Heart left ventricle (tissue), 13 donors: ENCODE measurements around the gene LCE1E.

Source experiments
- CTCF ChIP-seq, 12 donors: fragments of 200-600 bp; sonication (generic) in 4 of 12; IDR thresholded peaks; one replicate each; pipeline versions ENCODE4 v1.5.0 to v1.8.0; 2018 to 2022; ENCODE audit warnings: antibody characterized with exemption in 12 of 12, mild to moderate bottlenecking in 5 of 12
- POLR2A ChIP-seq, 2 donors: fragments of 450-650 bp; IDR thresholded peaks; one replicate each; pipeline ENCODE4 v1.6.1; 2017; ENCODE audit warnings: antibody characterized with exemption in 2 of 2, mild to moderate bottlenecking in 2 of 2, moderate library complexity in 2 of 2
- donor health status: ischemic (EF 13 %, LVEDD 7.1; RV severe dilation, severe dysfunction).
- donor health status: DM: no; HTN: yes; CAD: no.
- donor health status: DM: no; HTN: no; CAD: no.
- donor health status: ischemic (EF 25% LVEDD 6.9; RV normal size, moderate dysfunction).
- donor health status: ischemic (EF 25% LVEDD 5.7; RV mildly dilated, moderate dysfunction).
- donor health status: ischemic (EF 35%, LVEDD 5.7; RV mildly dilated, moderate dysfunction).
- donor health status: nonischemic (EF 11% LVEDD 7.7; RV severe dilation, severe dysfunction).
- donor health status: DM: yes; HTN: yes; CAD: no.
- donor health status: PGD.
- donor health status: ischemic (EF 29% LVEDD 5.4; RV normal size, mild dysfunction).
- donor health status: nonischemic (EF 23%, LVEDD 6.1; RV moderate dilation, normal function).

- no peak for TF ChIP-seq CTCF (IDR thresholded peaks at IDR 0.05)
- TF ChIP-seq POLR2A (IDR thresholded peaks at IDR 0.05) = no peak
Observed at GRCh38 chr1:152741656-152742055, 44.4 kb upstream of the LCE1E start.
